COLO668 (cell line): Measurements from ENCODE around the gene PCDHA12.
A peak's percentile ranks its signal among the peaks of the same experiment; 100 is the strongest.
"Not testable (repeated sequence)": the region's sequence is repeated elsewhere in the genome, so short reads cannot be mapped to it uniquely, and the experiment has no call there.

Experiments used
- DNase-seq: peaks from one replicate; lab custom pipeline; 2025; ENCODE audit not compliant: unreplicated experiment; lab: John Stamatoyannopoulos, UW

PCDHA12 gene

GRCh38 chr5:140857177-140857986, 17.7 kb upstream of the PCDHA12 start:
- DNase-seq, result no peak

DNA sequence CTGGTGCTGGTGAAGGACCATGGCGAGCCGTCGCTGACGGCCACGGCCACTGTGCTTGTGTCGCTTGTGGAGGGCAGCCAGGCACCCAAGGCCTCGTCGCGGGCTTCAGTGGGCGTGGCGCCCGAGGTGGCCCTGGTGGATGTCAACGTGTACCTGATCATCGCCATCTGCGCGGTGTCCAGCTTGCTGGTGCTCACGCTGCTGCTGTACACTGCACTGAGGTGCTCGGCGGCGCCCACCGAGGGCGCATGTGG, 17.2 kb upstream of the PCDHA12 start:
- DNase-seq, result no peak

- DNase-seq, result no peak
Observed at GRCh38 chr5:140862441-140863295, 12.4 kb upstream of the PCDHA12 start.

GRCh38 chr5:140868721-140869554, 6.2 kb upstream of the PCDHA12 start, which contains the start of gene PCDHA11:
PCDHA11 (plus strand) TSS chr5:140868957; CDS start chr5:140869104, 147 bp downstream.
- DNase-seq, result peak; percentile 38

DNA sequence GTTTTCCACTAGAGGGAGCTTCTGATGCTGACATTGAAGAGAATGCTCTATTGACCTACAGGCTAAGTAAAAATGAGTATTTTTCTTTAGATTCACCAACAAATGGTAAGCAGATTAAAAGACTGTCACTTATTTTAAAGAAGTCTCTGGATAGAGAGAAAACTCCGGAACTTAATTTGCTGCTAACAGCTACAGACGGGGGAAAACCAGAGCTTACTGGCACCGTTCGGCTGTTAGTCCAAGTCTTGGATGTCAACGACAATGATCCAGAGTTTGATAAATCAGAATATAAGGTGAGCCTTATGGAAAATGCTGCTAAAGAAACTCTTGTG, 5.6 kb upstream of the PCDHA12 start:
- no peak for DNase-seq

- no peak for DNase-seq
Observed at GRCh38 chr5:140870221-140871201, 4.6 kb upstream of the PCDHA12 start.

- not testable (repeated sequence) for DNase-seq
Observed at GRCh38 chr5:140876541-140877261, 1.6 kb downstream of the PCDHA12 start.

- no peak for DNase-seq
Observed at GRCh38 chr5:140877262-140877581, 2.1 kb downstream of the PCDHA12 start.

GRCh38 chr5:140881889-140882590, 6.9 kb downstream of the PCDHA12 start, which contains the start of gene PCDHA13:
PCDHA13 (plus strand) TSS chr5:140882124; CDS start chr5:140882269, 145 bp downstream.
- peak; percentile 47 for DNase-seq

DNA sequence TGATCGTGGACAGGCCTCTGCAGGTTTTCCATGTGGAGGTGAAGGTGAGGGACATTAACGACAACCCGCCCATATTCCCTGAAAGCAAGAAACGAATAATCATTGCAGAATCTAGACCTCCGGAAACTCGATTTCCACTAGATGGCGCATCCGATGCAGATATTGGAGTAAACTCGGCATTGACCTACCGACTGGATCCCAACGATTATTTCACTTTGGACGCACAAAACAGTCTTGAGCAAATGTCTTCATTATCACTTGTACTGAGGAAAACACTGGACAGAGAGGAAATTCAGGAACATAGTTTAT, 7.4 kb downstream of the PCDHA12 start:
- DNase-seq, result peak; percentile 45

- DNase-seq, result no peak
Observed at GRCh38 chr5:140883373-140883772, 8.3 kb downstream of the PCDHA12 start.

DNA sequence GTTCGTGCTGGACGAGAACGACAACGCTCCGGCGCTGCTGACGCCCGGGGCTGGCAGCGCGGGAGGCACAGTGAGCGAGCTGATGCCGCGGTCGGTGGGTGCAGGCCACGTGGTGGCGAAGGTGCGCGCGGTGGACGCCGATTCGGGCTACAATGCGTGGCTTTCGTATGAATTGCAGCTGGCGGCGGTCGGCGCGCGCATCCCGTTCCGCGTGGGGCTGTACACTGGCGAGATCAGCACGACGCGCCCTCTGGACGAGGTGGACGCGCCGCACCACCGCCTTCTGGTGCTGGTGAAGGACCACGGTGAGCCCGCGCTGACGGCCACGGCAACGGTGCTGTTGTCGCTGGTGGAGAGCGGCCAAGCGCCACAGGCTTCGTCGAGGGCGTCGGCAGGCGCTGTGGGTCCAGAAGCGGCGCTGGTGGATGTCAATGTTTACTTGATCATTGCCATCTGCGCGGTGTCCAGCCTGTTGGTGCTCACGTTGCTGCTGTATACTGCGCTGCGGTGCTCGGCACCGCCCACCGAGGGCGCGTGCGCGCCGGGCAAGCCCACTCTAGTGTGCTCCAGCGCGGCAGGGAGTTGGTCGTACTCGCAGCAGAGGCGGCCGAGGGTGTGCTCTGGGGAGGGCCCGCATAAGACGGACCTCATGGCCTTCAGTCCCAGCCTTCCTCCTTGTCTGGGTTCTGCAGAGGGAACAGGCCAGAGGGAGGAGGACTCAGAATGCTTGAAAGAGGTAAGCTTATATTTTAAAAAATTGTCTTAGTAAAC, 9.0 kb downstream of the PCDHA12 start:
- DNase-seq, result no peak

- no peak for DNase-seq
Observed at GRCh38 chr5:140916325-140916724, 41.2 kb downstream of the PCDHA12 start.

GRCh38 chr5:140923601-140924000, 48.5 kb downstream of the PCDHA12 start:
- no peak for DNase-seq

DNA sequence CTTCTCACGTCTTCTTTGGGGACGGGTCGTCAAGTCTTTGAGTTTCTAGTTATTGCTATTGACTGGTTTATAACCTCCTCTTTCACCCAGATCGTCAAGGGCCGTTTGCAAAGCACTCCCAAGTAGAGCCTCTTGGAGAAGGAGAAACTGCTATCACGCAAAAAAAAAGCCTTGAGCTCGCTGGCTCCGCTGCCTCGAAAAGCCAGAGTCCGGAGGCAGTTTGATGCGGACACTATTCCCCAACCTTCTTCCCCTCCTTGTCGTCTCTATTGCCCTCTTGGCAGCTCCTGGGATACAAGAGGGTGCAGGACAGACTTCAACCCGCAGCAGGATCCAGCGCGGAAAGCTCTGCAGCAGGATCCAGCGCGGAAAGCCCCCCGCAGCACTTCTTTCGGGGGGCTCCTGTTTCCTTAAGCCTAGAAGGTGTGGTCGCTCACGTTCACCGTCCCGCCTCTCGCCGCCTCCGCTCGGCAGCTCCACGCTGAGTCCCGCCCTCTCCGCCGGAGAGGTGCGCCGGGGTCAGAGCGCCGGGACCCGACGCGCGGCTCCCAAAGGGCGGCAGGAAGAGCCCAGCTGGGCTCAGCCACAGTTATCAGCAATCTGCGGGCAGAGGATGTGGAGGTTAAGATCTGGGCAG, 50.8 kb downstream of the PCDHA12 start, which contains the start of gene PCDHAC1:
Gene PCDHAC1 (plus strand): TSS at position 494 of the 637 bp plus-strand sequence. CDS start 594 bp downstream, outside the sequence.
- peak; percentile 69 for DNase-seq

DNA sequence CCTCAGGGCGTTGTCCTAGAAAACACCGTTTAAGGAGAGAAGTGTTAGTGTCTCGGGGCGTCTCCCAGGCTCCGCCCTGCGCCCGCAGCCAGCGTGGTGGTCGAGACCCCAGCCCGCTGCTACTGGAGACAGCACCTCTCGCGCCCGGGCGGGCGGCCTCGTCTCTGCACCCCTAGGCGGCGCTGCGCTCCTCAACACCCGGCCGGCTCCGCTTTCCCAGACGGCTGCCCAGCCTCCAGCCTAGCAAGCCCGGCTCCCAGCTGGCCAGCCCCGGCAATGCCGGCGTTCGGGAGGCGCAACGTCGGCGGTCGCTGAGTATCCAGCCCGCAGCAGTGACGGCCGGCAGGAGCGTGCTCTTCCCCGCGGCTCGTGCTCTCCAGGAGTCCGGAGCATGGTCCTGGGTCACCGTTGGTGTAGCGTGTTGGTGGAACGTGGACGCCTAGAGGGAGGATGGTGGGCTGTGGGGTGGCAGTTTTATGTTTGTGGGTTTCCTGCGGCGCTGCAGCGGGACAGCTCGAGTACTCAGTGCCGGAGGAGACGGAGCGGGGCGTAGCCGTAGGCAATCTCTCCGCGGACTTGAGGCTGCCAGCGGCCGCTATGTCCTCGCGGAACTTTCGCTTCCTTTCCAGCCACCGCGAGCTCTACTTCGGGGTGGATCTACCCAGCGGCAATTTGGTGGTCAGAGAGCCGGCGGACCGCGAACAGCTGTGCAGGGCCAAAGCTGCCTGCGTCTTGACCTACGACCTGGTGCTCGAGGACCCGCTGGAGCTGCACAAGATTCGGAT, 51.5 kb downstream of the PCDHA12 start:
- DNase-seq, result peak; percentile 89

DNA sequence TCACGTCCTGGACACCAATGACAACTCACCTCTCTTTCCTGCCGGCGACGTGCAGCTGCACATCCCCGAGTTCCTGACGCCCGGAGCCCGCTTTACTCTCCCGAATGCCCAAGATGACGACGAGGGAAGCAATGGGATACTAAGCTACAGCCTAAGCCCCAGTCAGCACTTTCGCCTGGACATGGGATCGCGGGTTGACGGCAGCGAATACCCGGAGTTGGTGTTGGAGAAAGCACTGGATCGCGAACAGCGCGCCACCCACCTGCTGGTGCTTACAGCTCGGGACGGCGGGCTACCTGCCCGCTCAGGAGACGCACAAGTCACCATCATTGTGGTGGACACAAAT, 52.1 kb downstream of the PCDHA12 start:
- no peak for DNase-seq
